CD4-positive, alpha-beta T cell treated with Interferon alpha-2 for 1 hour (primary cell): ENCODE data around the gene COL23A1.

ENCODE experiments used
- DNase-seq, 2 donors: peaks; one replicate each; pipeline ENCODE4 v3.0.0-alpha.2; 2020 to 2022

Gene COL23A1

DNA sequence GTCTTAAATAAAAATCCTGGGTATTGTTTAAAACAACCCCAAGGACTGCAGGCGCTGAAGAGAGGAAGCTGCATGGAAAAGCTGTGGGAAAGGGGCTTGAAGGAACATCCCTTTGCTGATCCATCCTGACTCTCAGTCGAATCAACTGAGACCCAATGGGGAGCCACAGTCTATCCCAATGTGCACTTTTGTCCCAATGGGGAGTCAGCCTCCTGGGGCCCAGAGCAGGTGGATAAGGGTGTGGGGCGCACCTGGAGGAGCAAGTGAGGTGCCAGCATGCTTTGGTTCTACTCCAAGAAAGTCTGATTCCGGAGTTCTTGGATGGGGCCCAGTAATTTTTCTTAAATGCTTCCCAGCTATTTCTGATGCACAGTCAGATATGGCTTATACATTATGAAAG is 118.1 kb downstream of the COL23A1 start:
- DNase-seq = no peak

- DNase-seq = no peak
These were observed 118.5 kb downstream of the COL23A1 start for GRCh38 chr5:178471711-178472110.

GRCh38 chr5:178470760-178471025 is 119.5 kb downstream of the COL23A1 start:
- no peak for DNase-seq

- DNase-seq = no peak
These were observed 120.0 kb downstream of the COL23A1 start for GRCh38 chr5:178469975-178470759.

- no peak for DNase-seq
These were observed 120.9 kb downstream of the COL23A1 start for GRCh38 chr5:178469011-178469974.

- DNase-seq = no peak
These were observed 122.0 kb downstream of the COL23A1 start for GRCh38 chr5:178468196-178468685.

DNA sequence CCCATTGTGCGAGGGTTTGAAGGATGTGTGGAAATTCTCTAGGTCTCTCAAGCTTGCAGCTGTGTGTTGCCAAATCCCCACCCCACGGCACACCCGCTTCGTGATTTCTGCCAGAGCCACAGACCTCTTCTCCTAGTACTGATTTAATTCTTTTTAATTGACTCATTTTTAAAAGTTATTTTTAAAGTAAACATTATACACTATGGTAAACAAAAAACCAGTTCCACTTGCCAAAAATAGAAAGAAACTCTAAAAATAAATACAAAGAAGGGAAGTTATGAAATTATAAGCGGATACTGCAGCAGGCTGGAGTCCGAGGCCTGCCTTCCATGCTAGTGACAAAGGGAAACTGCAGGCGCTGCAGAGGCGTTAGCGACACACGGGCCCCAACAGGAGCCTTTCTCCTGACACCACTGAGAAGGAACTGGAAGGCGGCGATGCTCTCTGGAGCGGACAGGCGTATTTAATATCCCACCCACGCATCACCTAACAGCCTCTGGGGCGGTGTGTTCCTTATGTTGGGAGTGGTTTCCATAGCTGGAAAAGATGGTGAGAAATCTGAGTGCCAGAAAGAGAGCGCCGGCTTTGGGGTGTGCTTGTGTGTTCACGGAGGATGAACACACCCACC is 122.5 kb downstream of the COL23A1 start:
- DNase-seq = peak in 1 of 2 donors; percentile 18

- no peak for DNase-seq
These were observed 123.0 kb downstream of the COL23A1 start for GRCh38 chr5:178467205-178467567.

DNA sequence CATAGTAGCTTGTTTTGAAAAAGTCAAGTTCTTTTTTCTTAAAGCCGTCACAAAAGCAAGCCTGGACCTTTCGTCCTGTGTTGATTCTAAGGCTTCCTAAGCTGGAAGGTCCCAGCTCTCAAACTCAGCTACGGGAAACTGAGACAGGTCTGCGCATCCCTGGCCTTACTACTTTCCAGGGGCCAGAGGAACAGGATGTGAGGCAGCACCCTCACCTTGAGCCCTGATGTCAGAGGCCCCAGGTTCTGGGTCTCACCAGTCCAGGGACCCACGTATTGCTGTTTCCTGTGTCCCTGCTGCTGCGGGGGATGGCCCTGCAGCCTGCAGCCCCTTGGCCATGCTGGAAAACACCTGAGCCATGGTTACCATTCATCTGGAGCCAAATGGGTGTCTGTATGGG is 123.9 kb downstream of the COL23A1 start:
- no peak for DNase-seq

GRCh38 chr5:178465861-178466288 is 124.3 kb downstream of the COL23A1 start:
- no peak for DNase-seq

GRCh38 chr5:178465228-178465860 is 124.8 kb downstream of the COL23A1 start:
- no peak for DNase-seq

GRCh38 chr5:178464431-178465048 is 125.7 kb downstream of the COL23A1 start:
- no peak for DNase-seq

GRCh38 chr5:178463321-178464155 is 126.7 kb downstream of the COL23A1 start:
- no peak for DNase-seq

- no peak for DNase-seq
These were observed 127.4 kb downstream of the COL23A1 start for GRCh38 chr5:178462816-178463215.

- DNase-seq = no peak
These were observed 128.1 kb downstream of the COL23A1 start for GRCh38 chr5:178462076-178462475.

- peak; percentile 35 to 57 for DNase-seq
These were observed 129.0 kb downstream of the COL23A1 start for GRCh38 chr5:178461004-178461730.

- no peak for DNase-seq
These were observed 129.6 kb downstream of the COL23A1 start for GRCh38 chr5:178460598-178460997.

GRCh38 chr5:178460174-178460573 is 130.0 kb downstream of the COL23A1 start:
- no peak for DNase-seq

DNA sequence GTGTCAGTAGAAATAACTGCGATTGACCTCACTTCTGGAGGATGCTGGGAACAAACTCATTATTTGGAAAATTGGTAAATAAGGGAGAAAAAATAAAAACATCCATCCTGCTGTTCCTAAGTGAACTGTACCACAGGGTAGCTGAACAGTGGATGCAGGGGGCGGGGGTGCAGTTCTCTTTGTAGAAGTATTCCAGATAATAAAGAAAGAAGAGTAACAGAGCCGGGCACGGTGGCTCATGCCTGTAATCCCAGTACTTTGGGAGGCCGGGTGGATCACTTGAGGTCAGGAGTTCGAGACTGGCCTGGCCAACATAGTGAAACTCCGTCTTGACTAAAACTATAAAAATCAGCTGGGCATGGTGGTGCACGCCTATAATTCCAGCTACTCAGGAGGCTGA is 132.1 kb downstream of the COL23A1 start:
- no peak for DNase-seq

DNA sequence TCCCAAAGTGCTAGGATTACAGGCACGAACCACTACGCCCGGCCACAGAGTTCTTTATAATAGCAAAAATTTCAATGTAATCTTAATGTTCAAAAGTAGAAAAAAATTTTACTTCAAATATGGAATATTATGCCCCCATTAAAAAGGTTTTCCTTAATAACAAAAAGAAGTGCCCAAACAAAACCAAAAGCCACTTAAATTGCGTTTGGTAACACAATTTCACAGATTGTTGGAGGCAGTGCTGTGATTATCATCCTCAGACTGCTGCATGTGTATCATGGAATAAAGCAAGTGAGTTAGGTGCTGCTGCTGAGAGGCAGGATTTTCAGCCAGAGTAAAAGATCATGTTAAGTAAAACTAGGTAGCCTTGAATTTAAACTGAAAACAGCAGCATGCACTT is 132.7 kb downstream of the COL23A1 start:
- DNase-seq = no peak

DNA sequence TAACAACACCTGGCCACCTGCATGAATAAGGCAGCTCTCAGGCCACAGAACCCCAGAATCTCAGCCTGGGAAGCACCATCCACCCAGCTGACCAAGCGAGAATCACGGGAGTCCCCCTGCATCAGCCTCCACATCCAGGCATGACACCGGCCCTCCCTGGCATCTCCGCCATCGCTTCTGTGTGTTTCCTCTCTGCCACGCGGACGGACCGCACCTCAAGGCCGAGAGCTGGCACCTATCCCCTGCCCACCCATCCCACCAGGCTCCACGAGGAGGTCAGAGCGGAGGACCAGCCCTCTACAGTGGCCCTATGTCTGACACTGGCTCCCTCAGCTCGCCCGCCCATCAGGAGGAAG is 134.7 kb downstream of the COL23A1 start:
- DNase-seq = no peak
